Fibroblast of skin of left biceps (primary cell): ENCODE results near the gene DMWD.

Experiments
- DNase-seq, 2 experiments: peaks; one replicate each; pipeline ENCODE4 v3.0.0-alpha.2; 2013; ENCODE audit warnings: low read depth in 2 of 2

Gene DMWD

DNA sequence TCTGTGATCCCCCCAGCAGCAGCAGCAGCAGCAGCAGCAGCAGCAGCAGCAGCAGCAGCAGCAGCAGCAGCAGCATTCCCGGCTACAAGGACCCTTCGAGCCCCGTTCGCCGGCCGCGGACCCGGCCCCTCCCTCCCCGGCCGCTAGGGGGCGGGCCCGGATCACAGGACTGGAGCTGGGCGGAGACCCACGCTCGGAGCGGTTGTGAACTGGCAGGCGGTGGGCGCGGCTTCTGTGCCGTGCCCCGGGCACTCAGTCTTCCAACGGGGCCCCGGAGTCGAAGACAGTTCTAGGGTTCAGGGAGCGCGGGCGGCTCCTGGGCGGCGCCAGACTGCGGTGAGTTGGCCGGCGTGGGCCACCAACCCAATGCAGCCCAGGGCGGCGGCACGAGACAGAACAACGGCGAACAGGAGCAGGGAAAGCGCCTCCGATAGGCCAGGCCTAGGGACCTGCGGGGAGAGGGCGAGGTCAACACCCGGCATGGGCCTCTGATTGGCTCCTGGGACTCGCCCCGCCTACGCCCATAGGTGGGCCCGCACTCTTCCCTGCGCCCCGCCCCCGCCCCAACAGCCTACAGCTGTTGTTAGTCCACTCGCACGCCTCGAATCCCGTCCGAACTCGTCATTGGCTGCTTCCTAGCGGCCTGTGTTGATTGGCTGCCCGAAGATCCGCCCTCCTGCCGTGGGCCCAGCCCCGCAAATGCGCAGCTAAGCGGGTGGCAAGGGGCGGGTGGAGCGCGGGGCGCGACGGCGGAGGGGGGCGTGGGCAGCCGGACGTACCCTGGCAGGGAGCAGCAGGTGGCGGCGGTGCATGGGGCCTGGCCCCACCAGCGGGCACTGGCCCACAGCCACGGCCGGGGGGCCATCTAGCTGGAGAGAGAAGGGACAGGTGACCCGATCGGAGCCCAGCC is 22.2 kb downstream of the DMWD start:
- DNase-seq, result peak; percentile 92 to 94

DNA sequence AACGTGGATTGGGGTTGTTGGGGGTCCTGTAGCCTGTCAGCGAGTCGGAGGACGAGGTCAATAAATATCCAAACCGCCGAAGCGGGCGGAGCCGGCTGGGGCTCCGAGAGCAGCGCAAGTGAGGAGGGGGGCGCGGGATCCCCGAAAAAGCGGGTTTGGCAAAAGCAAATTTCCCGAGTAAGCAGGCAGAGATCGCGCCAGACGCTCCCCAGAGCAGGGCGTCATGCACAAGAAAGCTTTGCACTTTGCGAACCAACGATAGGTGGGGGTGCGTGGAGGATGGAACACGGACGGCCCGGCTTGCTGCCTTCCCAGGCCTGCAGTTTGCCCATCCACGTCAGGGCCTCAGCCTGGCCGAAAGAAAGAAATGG is 22.8 kb downstream of the DMWD start:
- DNase-seq, result no peak

DNA sequence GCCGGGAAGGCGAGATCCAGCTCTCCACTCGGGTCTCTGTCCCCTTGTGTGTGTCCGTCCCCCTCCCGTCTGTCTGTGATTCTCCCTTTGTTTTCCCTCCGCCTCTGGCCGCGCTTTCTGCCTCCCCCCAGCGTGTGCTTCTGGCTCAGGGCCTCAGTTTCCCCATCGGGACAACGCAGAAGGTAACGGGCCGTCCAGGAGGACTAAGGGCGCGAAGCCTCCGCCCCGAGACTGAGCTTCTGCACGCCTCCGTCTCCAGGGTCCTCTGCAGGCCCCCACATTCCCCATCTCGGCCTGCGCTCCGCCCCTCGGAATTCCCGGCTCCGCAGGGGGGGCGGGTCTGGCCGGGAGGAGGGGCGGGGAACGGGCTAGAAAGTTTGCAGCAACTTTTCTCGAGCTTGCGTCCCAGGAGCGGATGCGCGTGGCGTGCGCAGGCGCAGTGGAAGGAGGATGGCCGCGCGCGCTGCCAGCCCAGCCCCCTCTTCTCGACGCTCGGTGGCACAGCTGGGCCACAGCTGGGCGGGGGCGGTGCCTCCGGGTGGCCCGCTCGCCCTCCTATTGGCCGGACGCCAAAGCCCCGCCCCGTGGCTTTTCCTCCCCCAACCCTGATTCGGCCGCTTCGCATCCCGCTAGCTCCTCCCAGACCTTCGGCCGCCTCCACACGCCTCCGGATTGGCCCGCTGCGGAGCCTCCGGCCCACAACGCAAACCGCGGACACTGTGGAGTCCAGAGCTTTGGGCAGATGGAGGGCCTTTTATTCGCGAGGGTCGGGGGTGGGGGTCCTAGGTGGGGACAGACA is 23.5 kb downstream of the DMWD start, which contains the start of gene SIX5:
Gene SIX5, minus strand, starts transcription at position 269 of the 799 bp plus-strand sequence. CDS start 408 bp downstream, outside the sequence.
- peak; percentile 97 for DNase-seq

DNA sequence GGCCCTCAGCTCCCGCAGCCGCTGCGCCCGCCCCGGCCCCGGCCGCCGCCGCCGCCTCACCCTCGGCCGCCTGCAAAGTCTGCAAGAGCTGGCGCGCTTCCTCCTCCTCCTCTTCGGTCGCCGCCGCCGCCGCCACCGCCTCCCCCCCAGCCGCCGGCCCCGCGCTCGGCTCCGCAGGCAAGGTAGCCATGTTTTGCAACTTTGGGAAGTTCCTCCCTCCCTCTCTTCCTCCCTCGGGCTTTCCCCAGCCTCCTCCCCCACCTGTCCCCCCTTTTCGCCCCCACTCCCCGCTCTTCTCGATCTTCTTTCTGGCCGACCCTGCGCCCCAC is 24.0 kb downstream of the DMWD start:
- DNase-seq, result no peak

DNA sequence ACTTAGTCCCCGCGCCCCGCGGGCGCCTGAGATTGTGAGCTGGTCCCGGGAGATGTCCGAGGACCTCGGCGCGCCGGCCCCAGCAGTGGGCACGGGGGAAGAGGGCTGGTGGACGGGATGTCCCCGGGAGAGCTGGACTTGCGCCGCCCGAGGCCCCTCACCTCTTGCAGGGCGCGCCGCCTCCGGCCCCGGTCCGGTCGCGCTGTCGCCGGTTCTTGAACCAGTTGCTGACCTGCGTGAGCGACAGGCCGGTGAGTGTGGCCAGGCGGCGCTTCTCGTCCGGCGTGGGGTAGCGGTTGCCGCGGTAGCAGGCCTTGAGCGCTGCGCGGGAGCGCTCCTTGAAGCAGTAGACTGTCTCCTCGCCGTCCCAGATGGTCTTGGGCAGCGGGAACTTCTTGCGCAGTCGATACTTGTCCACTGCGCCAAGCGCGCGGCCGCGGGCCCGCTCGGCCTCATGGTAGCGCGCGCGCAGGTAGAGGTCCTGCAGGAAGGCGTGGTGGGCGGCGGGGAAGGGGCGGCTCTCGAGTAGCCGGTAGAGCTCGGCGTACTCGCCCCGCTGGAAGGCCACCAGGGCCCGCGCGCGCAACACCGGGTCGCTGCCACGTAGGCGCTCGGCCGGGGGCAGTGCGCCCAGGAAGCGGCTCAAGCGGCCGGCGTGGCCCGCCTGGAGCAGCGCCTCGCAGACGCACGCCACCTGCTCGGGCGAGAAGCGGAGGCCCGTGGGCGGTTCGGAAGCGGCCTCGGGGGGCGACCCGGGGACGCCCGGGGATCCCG is 24.6 kb downstream of the DMWD start:
- DNase-seq, result no peak

DNA sequence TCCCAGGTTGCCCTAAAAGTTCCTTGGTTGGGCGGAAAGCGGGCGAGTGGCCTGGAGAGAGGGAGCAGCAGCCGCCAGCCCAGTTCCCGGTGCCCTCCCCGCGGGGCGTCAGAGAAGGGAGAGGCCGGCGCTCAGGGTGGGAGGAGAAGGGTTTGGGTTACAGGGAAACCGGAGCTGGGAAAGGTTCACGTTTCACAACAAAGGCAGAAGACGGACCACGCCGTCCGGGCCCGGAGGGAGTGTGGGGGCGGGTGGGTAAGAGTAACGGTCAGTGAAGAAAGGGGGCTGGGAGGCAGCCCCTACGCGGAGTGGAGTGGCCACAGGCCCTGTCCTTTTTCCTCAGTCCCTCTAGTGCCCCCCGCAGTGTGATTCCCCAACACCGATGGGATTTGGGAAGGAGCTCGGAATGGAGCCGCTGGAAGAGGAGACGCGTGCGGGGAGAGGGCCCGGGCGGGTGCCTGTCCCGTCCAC is 25.2 kb downstream of the DMWD start:
- peak in 1 of 2 experiments; percentile 43 for DNase-seq

DNA sequence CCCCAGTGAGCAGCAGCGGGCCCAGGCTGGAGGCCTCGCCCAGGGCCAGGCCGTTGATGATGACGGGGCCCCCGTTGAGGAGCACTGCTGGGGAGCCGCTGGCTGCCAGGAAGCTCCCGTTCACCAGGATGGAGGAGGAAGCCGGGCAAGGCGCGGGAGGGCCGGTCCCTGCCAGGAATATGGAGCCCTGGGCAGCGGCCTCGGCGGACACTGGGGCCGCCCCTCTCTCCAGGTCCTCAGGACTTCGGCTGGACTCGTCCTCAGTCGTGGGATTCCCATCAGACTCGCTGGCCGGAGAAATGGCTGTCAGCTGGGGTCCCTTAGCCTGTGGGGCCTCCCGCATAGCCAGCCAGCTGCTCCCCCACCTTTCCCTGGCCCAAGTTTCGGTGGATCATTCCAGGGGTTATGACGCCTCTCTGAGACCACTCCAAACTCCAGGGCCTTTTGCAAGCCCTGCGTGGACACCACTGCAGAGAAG is 25.7 kb downstream of the DMWD start:
- no peak for DNase-seq

DNA sequence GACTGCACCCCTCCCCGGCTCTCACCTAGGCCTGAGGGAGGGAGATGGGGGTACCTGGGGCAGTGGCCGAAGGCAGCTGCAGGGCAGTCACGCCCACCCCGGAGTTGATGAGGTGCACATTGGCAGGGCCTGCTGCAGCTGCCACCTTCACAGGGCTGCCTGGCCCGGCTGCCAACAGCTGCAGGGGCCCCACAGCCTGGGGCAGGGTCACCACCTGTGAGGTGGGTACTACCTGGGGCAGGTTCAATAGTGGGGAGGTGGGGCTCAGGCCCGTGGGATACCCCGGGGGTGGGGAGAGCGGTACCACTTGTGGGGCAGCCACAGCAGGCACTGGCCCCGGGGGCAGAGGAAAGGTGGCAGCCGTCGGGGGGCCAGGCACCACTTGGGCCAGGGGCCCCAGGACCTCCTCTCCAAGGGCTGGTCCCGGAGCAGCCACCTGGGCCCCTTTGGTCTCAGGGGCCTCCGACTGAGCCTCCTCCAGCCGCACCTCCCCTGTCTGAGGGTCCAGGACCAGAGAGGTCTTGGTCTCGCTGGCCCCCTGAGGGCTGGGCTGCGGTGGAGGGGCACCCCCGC is 26.3 kb downstream of the DMWD start:
- DNase-seq, result no peak

DNA sequence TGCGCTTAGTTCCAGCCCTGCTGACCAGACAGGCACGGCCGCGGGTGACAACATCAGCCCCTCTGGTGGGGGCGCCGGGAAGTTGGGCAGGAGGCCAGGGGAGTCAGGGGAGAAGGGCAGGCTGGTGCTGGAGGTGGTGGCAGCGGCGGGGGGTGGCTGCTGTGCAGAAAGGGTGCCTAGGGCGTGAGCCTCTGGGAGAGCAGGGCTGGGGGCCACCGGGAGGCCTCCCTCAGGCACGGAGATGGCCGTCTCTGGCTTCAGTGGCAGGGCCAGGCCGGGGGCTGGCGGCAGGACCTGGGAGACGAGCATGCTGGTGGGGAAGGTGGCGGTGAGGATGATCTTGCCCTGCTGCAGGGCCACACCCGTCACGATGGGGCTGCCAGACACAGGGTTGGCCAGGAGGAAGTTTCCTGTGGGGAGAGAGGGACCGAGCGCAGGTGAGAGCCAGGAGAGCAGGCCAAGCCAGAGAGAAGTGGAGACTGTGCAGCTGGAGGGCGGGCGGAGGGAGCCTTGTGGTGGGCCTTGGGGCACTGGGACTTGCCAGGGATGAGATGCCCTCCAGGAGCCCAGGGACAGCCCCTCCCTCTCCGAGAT is 26.8 kb downstream of the DMWD start:
- DNase-seq, result no peak

DNA sequence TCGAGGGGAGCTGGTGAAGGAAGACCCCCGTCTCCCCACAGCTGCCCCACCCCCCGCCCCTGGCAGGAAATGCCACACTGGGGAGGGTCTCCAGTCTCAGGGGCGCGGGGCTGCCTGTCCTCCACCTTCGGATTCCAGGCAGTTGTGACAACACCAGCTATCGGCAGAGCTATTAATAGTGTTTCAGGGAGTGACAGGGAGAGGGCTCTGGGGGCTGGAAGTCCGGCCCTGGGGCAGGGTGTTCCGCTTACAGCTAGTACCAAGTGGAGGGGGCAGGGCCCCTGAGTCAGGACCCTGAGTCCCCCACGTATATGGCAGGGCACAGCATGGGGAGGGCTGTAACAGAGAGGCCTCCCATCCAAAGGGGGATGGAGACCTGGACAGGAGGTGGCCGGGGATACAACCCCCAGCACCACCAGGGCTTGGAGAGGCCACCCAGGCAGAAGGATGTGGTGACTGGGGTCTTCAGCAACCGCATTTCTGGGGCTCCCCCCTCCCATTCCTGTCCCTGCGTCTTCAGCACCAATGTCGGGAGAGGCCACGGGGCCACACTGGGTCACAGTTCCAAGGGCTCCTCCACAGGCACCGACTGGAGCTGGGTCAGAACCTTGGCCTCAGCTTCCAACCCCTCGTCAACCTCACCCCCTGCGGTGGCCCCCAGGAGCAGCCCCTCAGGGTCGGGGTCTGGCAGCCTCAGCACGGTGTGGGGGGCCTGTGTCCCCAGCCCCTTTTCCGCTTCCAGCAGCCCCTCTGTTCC is 27.5 kb downstream of the DMWD start:
- no peak for DNase-seq

DNA sequence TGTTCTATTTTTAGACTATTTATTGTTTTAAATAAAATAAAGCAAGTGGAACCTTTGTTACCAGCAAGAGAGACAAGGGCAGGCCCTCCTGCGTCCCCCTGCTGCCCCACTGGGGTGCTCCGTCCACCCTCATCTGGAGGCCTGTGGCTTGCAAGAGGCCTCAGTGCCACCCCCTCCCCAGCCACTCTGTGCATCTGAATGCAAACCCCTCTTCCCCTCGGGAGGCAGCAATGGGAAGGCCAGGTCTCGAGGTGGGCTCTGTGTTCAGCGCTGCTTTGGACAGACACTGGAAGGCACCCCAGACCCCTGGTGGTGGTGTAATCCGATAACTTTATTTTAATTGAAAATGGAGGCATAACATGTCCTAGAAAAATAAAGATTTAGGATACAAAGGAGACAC is 28.2 kb downstream of the DMWD start:
- DNase-seq, result no peak

DNA sequence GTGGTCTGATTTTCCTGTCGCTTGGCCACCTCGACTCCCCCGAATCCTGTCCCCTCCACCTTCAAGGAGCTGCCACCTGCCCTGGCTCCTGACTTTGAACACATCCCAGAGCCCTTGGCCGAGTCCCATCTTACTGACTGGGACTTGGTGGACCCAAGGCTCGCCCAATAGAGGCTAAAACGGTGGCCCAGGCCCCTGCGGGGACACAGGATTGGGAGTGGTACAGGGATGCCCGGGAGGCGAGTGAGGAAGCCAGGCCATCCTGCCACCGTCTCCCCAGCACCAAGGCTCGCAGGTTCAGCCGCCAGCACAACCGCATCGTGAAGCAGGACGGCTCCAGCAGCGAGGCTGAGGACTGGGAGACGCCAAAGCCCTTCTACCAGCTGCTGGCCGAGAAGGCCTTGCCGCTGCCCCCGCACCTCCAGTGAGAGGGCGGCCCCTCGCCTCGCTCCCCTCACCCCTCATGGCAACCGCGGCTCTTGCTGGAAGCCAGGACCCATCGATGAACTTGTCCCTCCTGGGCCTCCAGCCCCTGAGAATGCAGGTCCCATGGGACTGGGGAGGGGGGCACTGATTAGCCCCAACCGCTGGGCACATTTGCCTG is 28.9 kb downstream of the DMWD start:
- no peak for DNase-seq

DNA sequence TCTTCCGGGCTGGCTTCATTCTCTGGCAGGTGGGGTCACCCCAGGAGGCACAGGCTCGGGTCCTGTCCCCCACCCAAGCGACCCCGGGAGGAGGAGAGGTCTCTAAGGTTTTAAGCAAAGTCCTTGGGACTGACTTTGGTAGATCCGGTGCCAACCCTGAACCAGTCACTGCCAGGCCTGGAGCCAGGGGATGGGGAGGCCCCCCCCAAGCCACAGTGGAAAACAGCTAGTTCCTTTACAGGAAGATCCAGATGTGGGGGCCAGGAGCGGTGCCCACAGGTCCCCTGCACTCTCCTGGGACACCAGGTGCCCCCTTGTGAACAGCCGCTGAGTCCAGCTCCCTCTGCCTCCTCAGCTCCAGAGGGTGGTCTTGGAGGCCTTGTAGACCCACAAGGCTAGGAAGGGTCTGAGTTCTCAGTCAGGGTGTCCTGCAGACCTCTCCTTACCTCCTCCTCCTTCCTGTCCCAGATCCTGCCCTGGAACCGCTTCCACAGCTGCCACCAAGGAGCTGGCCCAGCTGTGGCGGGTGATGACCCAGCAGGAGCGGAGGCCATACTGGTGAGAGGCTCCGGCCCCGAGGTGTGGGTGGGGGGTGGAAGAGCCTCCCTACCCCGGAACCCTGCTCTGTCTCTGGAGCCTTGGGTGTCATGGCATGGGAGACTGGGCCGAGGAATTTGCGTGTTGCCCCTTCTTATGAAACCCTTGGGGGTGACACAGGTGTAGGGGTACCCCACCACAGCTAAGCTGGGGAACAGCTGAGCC is 29.6 kb downstream of the DMWD start:
- DNase-seq, result no peak

DNA sequence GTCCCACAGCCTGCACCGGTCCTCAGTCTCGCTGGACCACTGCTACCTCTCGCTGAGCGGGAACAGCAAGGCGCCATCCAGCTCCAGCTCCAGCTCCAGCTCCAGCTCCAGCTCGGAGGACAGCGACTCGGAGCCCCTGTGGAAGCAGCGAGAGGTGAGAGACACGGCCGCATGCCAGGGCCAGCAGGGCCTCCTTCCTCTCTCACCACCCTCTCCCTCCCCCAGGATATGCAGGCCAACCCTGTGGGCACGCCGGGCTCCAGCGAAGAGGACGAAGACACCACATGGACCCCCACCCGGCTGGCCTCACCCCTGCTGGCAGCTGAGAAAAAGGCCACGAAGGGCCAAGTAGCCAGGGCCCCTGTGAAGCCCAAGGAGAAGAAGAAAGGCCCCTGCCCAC is 30.9 kb downstream of the DMWD start:
- no peak for DNase-seq

DNA sequence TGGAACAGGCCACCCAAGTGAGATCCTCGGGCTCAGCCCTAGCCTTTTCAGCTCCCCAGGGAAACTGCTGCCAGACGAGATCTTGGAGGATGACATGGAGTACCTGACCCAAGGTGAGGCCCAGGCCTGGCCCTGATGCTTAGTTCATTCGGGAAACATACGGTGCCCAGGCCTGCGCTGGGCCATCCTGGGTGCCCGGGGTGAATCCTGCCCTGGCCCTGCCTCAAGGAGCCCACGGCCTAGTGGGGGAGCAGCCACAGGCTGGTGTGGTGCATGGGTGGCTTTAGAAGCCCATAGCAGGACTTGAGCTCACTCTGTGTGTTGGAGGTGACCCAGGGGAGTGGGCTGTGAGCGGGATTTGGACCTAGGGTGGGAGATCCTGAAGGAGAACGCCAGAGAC is 33.7 kb downstream of the DMWD start:
- DNase-seq, result no peak

DNA sequence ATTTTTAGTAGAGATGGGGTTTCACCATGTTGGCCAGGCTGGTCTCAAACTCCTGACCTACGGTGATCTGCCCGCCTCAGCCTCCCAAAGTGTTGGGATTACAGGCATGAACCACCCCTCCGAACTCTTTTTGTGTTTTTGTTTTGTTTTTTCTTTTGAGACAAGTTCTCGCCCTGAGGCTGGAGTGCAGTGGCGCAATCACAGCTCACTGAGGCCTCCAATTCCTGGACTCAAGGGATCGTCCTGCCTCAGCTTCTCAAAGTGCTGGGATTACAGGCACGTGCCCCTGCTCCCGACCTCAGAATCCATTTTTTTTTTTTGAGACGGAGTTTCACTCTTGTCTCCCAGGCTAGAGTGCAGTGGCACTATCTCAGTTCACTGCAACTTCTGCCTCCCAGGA is 35.0 kb downstream of the DMWD start:
- DNase-seq, result no peak

DNA sequence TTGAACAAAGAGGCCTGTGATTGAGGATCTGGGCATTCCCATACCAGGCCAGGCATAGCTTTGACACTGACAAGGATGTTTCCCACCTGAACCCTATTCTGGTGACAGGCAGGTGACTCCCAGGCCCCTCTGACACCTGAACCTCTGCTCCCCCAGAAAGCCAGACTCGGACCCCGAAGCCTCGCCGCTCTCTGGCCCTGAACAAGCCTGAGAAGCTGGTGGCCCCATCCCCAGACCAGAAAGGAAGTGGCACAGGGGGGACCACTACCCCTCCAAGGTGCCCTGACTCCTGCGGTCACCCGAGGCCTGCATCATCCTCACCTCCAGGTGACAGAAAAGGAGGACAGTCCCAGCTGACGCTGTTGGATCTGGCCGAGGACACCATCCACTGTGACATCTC is 38.3 kb downstream of the DMWD start:
- no peak for DNase-seq

DNA sequence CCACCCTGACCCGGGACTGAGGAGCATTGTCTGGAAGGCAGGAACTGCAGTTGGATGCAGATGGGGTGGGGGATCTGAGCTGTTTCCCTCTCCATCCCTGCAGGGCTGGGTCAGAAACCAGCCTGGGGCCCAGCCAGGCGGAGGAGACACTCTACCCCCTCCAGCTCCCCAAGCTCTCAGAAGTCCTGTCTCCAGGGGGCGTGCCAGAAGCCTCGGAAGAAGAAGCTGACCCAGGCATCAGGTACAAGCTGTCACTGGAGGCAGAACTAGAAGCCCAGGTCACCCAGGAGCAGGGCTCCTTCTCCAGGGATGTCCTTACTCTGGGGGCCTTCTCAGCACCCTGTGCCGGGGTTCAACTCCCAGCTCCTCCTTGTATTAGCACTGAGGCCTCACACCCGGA is 39.1 kb downstream of the DMWD start:
- DNase-seq, result no peak

DNA sequence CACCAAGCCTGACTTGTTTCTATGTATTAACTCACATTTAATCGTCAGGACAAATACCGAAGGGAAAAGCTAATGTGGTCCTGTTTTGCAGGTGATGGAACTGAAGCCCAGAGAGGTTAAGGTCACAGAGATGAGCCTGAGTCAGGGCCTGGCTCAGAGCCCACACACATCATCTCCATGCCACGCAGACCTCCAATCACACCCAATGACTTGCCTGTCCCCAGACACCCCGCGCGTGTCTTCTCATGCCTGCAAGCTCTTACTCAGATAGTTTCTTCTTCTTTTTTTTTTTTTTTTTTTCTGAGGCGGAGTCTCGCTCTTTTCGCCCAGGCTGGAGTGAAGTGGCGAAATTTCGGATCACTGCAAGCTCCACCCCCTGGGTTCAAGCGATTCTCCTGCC is 40.0 kb downstream of the DMWD start:
- no peak for DNase-seq
